Kidney tubule cell (primary cell): Measurements from ENCODE around the gene TRAM2.

Experiments used
- DNase-seq: peaks from one replicate; pipeline ENCODE4 v3.0.0-alpha.2; 2018; ENCODE audit warnings: low spot score

TRAM2 gene

GRCh38 chr6:52527436-52527835 is 49.4 kb downstream of the TRAM2 start:
- DNase-seq, result no peak

GRCh38 chr6:52526634-52527033 is 50.2 kb downstream of the TRAM2 start:
- no peak for DNase-seq

- DNase-seq, result no peak
These were observed 51.9 kb downstream of the TRAM2 start for GRCh38 chr6:52524918-52525317.

GRCh38 chr6:52523378-52524142 is 53.3 kb downstream of the TRAM2 start:
- DNase-seq, result no peak

GRCh38 chr6:52522655-52523054 is 54.2 kb downstream of the TRAM2 start:
- DNase-seq, result peak; percentile 55

- DNase-seq, result no peak
These were observed 54.7 kb downstream of the TRAM2 start for GRCh38 chr6:52522151-52522626.

GRCh38 chr6:52519618-52520017 is 57.2 kb downstream of the TRAM2 start:
- no peak for DNase-seq

- DNase-seq, result no peak
These were observed 58.4 kb downstream of the TRAM2 start for GRCh38 chr6:52518279-52518945.

- DNase-seq, result peak; percentile 88
These were observed 59.2 kb downstream of the TRAM2 start for GRCh38 chr6:52517502-52518278.

- no peak for DNase-seq
These were observed 59.9 kb downstream of the TRAM2 start for GRCh38 chr6:52516943-52517342.

GRCh38 chr6:52516269-52516668 is 60.6 kb downstream of the TRAM2 start:
- no peak for DNase-seq

- DNase-seq, result peak; percentile 13
These were observed 61.5 kb downstream of the TRAM2 start for GRCh38 chr6:52515219-52515960.

GRCh38 chr6:52514514-52514913 is 62.3 kb downstream of the TRAM2 start:
- DNase-seq, result peak; percentile 78

- DNase-seq, result no peak
These were observed 63.0 kb downstream of the TRAM2 start for GRCh38 chr6:52513896-52514295.

- no peak for DNase-seq
These were observed 63.4 kb downstream of the TRAM2 start for GRCh38 chr6:52513464-52513863.

GRCh38 chr6:52512199-52512598 is 64.7 kb downstream of the TRAM2 start:
- peak; percentile 65 for DNase-seq

- peak; percentile 11 for DNase-seq
These were observed 65.2 kb downstream of the TRAM2 start for GRCh38 chr6:52511572-52512151.

- no peak for DNase-seq
These were observed 65.7 kb downstream of the TRAM2 start for GRCh38 chr6:52511163-52511562.

- no peak for DNase-seq
These were observed 66.7 kb downstream of the TRAM2 start for GRCh38 chr6:52510213-52510562.

- DNase-seq, result peak; percentile 64
These were observed 67.3 kb downstream of the TRAM2 start for GRCh38 chr6:52509281-52510212.
